ENCODE results near the gene FHOD1.
A peak's percentile ranks its signal among the peaks of the same experiment; 100 is the strongest.

The FHOD1 gene

DNA sequence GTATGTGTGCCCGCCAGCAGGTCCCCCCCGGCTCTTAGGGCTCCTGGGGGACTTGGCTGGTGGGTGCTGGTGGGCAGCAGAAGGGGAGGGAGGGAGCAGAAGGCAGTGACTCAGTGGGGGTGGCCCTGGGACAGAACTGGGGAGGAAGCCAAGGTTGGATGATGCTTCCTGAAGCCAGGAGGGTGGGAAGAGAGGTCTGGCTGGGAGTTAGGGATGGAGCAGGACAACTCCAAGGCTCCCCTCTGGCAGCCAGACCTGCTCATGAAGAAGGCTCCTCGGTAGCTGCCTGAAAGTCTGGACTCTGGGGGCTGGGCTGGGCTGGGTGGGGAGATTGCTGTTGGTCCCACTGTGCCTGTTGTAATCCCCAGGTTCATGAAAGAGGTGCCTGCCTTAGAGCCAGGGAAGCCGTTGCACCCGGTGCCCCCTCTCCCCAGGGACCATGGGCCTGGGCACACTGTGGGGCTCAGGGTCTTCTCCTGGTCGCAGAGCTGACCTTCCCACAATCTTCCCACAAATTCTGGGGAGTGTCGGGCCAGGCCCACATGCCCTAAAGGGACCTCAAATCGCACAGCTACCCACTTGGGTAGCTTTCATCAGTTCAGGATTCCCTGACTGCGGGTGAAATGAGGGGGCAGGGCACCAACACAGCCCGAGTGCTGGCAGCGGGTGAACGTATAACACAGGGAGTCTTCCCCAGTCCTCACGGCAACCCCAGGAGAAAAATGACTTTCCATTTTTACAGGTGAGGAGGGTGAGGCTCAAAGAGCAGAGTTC lies 30.9 kb upstream of the FHOD1 start:
- no peak for DNase-seq (ENCODE audit: extremely low spot score, insufficient read length, low read depth)
- no peak for FAIRE-seq

DNA sequence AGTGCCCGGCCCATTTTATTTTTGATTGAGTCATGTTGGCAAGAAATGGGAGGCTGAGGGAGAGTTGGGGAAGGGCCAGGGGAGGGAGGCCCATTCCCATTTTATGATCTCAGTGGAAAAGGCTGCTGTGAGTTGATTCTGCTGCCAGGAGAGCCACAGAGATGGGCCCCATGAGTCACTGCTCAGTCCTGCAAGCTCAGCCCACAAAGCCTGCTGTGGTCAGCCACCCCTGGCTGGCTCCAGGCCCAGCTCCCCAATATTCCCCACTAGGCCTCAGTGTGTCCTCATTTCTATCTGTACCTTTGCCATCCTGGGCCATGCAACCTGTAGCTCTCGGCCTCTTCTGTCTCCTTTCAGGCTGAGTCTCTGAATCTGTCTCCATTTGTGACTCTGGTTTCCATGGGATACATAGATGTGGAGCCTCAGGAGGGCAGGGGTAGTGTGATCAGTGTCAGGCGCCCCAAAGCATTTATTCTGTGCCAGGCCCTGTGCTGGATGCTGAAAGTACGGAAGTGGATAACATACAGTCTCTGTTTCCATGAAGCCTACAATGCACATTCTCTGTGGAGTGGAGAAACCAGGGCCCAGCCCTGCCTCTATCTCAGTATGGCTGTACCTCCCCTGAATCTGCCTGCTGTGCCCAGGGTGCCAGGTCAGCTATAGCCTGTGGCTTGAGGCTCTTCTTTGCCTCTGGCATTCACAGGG lies 30.2 kb upstream of the FHOD1 start:
- FAIRE-seq: no peak
- no peak for DNase-seq (ENCODE audit: extremely low spot score, insufficient read length, low read depth)

GRCh38 chr16:67275321-67275720 lies 28.0 kb upstream of the FHOD1 start:
- FAIRE-seq: no peak
- DNase-seq (ENCODE audit: extremely low spot score, insufficient read length, low read depth): no peak

DNA sequence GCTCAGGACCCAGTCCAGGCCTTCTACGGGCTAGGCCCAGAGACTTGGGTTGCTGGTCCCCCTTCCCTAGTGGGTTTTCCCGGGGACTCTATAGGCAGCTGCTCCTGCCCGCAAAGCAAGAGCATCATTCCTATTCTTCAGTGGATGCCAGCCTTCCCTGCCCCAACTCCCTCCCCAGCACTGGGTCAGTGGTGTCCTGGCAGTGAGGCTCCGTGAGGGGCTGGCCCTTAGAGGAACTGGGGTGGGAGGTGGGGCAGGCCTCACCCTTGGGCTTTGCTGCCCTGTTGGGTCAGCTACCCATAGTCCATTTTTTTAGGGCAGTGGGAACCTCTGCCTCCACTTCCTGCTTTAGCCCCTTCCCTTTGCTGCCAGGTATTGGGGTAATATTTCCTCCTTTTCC lies 24.2 kb upstream of the FHOD1 start:
- DNase-seq (ENCODE audit: extremely low spot score, insufficient read length, low read depth): no peak
- FAIRE-seq: no peak

DNA sequence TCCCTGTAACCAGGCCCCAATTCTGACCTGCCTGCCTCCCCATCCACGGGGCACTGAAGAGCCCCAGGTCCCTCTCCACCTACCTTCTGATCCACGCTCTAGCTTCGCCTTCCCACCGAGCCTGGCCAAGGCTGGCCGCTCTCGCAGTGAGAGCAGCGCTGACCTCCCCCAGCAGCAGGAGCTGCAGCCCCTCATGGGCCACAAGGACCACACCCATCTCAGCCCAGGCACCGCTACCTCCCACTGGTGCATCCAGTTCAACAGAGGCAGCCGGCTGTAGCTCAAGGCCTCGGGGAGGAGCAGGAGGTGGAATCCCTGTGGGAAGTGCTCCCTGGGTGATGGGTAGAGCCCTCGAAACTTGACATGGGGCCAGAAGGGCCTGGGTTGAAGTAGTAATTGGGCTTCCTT lies 23.7 kb upstream of the FHOD1 start:
- FAIRE-seq: no peak
- no peak for DNase-seq (ENCODE audit: extremely low spot score, insufficient read length, low read depth)

DNA sequence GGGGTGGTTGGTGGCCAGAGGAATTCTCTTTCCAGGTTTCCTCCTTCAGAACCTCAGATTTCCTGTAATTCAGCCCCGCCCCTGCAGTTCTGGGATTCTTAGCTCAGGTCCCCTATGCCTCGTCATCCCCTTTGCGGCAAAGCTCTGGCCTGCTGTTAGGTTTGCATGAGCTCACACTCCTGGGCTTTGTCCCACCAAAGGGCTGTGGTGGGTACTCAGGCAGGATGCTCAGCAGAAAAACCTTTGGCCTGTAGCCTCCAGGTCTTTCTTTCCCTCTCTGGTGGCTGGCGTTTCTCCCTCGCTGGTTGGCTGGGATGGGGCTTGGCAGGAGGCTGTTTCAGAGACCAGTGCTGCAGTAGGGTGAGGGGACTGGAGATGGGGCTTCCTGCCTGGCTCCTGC lies 22.5 kb upstream of the FHOD1 start:
- FAIRE-seq: no peak

GRCh38 chr16:67268136-67268579 lies 20.9 kb upstream of the FHOD1 start:
- no peak for DNase-seq (ENCODE audit: extremely low spot score, insufficient read length, low read depth)

More for the DNA sequence above, 22.5 kb upstream of the FHOD1 start:
- DNase-seq (ENCODE audit: extremely low spot score, insufficient read length, low read depth): no peak

DNA sequence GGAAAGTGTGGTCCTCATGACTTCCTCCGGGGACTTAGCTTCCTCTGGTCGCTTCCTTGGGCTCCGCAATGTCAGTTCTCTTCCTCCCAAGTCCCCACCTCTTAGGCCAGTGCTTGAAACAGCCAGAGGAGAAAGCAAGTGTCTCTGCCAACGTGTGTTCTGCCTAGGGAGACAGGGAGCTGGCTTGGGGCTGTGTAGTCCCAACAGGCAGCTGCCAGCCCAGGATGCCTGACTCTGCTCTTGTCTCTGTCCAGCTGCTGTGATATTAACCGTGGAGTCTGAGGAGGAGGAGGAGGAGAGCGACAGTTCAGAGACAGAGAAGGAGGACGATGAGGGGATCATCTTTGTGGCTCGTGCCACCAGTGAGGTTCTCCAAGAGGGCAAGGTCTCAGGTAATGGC lies 18.6 kb upstream of the FHOD1 start:
- FAIRE-seq (no peak), DNase-seq (ENCODE audit: extremely low spot score, insufficient read length, low read depth) (no peak)

More at GRCh38 chr16:67268136-67268579, 20.9 kb upstream of the FHOD1 start:
- FAIRE-seq: no peak

DNA sequence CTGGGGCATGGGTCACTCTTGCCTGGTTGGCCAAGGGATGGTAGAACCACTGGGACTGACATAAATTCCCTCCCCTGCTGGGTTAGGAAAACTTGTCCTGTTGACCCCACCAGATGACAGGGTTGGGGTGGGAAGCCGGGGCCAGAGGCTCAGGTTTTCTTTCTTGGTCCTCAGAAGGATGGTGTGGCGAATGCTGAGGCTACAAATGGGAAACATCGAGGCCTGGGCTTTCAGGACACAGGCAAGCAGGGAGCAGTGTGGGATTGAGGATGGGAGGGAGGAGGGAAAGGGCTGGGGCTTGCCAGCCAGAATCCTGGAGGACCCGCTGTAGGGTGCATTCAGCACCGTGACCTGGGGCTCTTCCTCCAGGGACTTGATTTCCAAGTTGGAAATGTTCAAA lies 17.6 kb upstream of the FHOD1 start:
- FAIRE-seq (no peak), DNase-seq (ENCODE audit: extremely low spot score, insufficient read length, low read depth) (no peak)

GRCh38 chr16:67264277-67264676 lies 17.0 kb upstream of the FHOD1 start:
- DNase-seq (ENCODE audit: extremely low spot score, insufficient read length, low read depth): no peak
- no peak for FAIRE-seq

DNA sequence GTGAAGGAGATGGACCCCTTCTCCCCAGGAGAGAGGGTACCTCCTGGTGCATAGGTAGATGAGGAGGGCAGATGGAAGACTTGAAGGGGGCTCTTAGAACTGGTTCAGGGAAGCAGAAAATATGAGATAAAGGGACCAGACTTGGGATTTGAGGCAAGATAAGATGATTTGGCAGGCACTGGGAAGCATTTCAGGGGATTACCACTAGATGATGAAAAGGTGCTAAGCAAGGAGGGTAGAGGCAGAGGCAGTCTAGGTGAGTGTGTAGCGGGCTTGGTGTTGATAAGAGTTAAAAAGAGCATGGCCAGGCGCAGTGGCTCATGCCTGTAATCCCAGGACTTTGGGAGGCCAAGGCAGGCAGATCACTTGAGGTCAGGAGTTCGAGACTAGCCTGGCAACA lies 15.9 kb upstream of the FHOD1 start:
- FAIRE-seq: no peak
- no peak for DNase-seq (ENCODE audit: extremely low spot score, insufficient read length, low read depth)

- DNase-seq (ENCODE audit: extremely low spot score, insufficient read length, low read depth) (no peak), FAIRE-seq (peak; percentile 73)
These were observed 13.3 kb upstream of the FHOD1 start for GRCh38 chr16:67260426-67261063.

DNA sequence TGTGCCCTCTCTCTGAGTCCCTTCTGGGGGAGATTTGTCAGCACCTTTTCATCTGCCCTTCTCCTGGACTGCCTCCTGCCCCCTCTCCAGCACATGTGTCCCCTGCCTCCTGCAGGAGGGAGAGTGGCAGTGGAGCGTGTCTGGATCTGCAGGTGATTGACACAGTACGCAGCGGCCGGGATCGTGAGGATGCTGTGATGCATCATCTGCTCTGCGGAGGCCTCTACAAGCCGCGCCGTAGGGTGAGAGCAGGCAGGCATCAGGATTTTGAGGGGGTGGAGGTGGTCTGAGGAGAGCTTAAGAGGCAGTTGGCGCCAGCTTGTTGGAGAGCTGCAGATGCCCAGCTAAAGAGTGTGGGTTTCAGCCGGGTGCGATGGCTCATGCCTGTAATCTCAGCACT lies 12.4 kb upstream of the FHOD1 start:
- DNase-seq (ENCODE audit: extremely low spot score, insufficient read length, low read depth): no peak

DNA sequence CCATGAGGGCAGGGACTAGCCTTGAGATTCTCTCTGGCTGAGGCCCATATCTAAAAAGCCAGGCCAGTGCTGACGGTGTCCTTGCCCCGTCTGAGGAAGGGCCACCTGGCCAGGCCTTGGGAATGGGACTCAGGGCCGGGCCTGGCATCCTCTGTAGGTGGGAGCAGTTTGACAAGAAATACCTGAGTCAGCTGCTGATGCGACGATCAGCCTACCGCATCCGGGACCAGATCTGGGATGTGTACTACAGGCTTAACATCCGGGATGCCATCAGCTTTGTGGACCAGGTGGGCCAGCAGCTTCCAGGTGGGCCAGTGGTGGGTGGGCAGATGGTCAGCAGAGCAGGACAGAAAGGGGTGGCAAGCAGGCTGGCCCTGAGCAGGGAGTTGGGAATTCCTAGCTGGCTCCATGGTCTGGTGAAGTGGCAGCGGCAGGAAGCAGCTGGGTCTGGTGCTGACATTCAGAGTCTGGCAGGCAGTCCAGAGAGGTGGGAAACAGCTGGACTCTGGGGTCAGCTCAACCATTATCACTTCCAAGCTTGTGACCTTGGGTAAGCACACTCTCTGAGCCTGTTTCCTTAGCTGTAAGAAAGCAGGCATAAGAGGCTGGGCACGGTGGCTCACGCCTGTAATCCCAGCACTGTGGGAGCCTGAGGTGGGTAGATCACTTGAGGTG lies 11.0 kb upstream of the FHOD1 start:
- no peak for FAIRE-seq
- DNase-seq (ENCODE audit: extremely low spot score, insufficient read length, low read depth): no peak

More for the DNA sequence above, 12.4 kb upstream of the FHOD1 start:
- FAIRE-seq: no peak

DNA sequence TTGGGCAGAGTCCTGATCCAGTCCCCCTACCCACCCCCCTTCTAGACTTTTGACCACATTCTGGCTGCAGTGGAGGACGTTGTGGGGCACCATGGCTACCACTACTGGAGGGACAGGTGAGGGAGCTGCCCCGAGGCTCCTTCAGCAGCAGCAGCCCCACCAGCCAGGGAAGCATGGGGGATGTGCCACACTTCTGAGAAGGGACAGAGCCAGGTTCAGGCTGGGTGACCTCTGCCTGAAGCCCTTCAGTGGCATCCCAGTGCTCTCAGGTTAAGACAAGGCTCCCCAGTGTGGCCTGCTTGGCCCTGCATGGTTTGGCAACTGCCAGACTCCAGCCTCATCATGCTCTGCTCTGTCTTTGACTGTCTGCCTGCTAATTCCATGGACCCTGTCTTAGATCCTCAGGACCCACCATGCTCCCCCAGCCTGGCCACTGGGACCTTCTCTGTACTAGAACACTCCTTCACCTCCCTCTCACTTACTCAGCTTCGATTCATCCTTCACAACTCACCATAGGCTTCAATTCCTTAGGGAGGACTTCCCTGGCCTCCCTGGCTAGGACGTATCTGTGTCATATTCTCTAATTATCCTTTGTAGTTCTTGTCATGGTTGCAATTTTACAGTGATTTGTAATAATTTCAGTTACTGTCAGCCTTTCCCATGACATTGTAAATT lies 10.3 kb upstream of the FHOD1 start:
- no peak for DNase-seq (ENCODE audit: extremely low spot score, insufficient read length, low read depth)
- no peak for FAIRE-seq

GRCh38 chr16:67256701-67257230 lies 9.5 kb upstream of the FHOD1 start:
- FAIRE-seq: no peak
- no peak for DNase-seq (ENCODE audit: extremely low spot score, insufficient read length, low read depth)

DNA sequence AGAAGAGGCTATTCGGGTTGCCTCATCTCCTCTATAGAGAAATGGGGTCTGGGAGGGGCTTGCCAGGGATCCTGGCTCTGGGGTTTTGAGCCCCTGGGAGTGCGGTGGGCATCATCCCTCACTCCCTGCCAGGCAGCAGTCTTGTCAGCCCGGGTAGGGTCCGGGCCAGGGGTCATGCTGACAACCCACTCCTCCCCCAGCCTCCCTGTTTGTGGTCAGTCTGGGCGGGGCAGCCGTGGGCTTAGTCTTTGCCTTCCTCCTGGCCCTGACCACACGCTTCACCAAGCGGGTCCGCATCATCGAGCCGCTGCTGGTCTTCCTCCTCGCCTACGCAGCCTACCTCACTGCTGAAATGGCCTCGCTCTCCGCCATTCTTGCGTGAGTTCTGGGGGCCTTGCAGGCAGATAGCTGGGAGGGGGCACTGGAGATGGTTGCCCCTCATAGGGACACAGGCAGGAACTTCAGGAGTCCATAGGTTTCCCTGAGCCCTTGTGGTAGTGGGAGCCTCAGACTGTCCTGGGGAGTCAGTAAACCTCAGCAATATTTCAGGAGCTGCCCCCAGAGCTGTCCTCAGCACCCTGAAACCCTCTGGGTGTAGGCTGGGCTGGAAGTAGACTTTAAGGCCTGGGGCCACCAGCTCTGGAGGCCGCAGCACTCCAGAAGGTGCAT lies 8.4 kb upstream of the FHOD1 start:
- FAIRE-seq (no peak), DNase-seq (ENCODE audit: extremely low spot score, insufficient read length, low read depth) (no peak)

GRCh38 chr16:67254801-67255552 lies 7.7 kb upstream of the FHOD1 start:
- no peak for FAIRE-seq
- no peak for DNase-seq (ENCODE audit: extremely low spot score, insufficient read length, low read depth)

All from GM18507 (cell line).